Mucosa of descending colon (tissue), 3 donors: Measurements from ENCODE around the gene AGBL5. TPM values are rescaled to one million over a fixed set of nuclear protein-coding genes. Genes with fewer than 3 reads are reported as not detected.

Experiments
- ATAC-seq: fragments of 200-7000 bp; cut with Tn5 transposase; one replicate; pipeline ENCODE4 v1.9.1; 2020; ENCODE audit warnings: mild to moderate bottlenecking, moderate library complexity
- DNase-seq, 3 donors: peaks; one replicate each; pipeline ENCODE4 v3.0.0-alpha.2; 2020
- H3K36me3 ChIP-seq: fragments of 200-600 bp; one replicate; pipeline ENCODE4 v1.8.0; 2021; ENCODE audit warnings: low read depth, mild to moderate bottlenecking
- H3K4me1 ChIP-seq: fragments of 200-600 bp; one replicate; pipeline ENCODE4 v1.8.0; 2021; ENCODE audit warnings: low read depth, mild to moderate bottlenecking
- H3K4me3 ChIP-seq: fragments of 200-600 bp; one replicate; pipeline ENCODE4 v1.8.0; 2021; ENCODE audit warnings: mild to moderate bottlenecking
- H3K9me3 ChIP-seq: fragments of 200-600 bp; one replicate; pipeline ENCODE4 v1.8.0; 2021; ENCODE audit warnings: mild to moderate bottlenecking
- CTCF ChIP-seq: fragments of 200-600 bp; IDR thresholded peaks from one replicate; pipeline ENCODE4 v1.8.0; 2022; ENCODE audit warnings: antibody characterized with exemption, mild to moderate bottlenecking
- intact Hi-C, 2 donors: fragments of 100-400 bp; cut with DNase I in 1 of 2; cut with micrococcal nuclease in 1 of 2; formaldehyde crosslinking; loops; one replicate each; pipeline versions ENCODE4 v1.11.0 to v1.11.1; 2022; cut with DNase I, micrococcal nuclease
- total RNA-seq, 3 donors: library from RNA; stranded (reverse); fragmentation: NEBNext Ultra II Directional in 2 of 3; extraction: Animal tissue kit (Norgen Biotek cat#: 25700) in 2 of 3; gene quantifications; one replicate each; pipeline versions ENCODE4 v1.2.1 to v1.2.4, GENCODE V29; 2021 to 2023
- donor health status: DM: no; HTN: no; CAD: no; lungs with moderate emphysema.
- donor health status: DM: no; HTN: no; CAD: no.
- donor health status: DM: no; HTN: yes; CAD: no.

Gene AGBL5
- total RNA-seq, 3 donors from 2014 or later: 16.7 to 20.0 (median 19.2) TPM

- H3K9me3 ChIP-seq: no peaks in the 10 kb centered on the region
- intact Hi-C loops: loop anchor here (10.0 kb wide), 3 partner anchors 108 to 188 kb away; partner anchors contain the start of genes ATRAID (in 1 of the 2), CAD (in 1 of the 2), SLC5A6 (in 1 of the 2) and TRIM54 (in 1 of the 2)
- ATAC-seq (no peak), DNase-seq (no peak)
- H3K4me3 ChIP-seq: no peak overlapping the region
- H3K4me1 ChIP-seq: peaks cover 10% of the 10 kb centered on the region
- no peaks in the 10 kb centered on the region for H3K36me3 ChIP-seq
- TF ChIP-seq CTCF: no peak
Observed at GRCh38 chr2:27096748-27097297, 45.4 kb downstream of the AGBL5 start.

GRCh38 chr2:27097341-27097740, 45.9 kb downstream of the AGBL5 start:
- no peaks in the 10 kb centered on the region for H3K36me3 ChIP-seq
- TF ChIP-seq CTCF: no peak
- H3K4me3 ChIP-seq: no peak overlapping the region
- peaks cover 10% of the 10 kb centered on the region for H3K4me1 ChIP-seq
- DNase-seq (no peak), ATAC-seq (no peak)
- intact Hi-C loops: loop anchor here (10.0 kb wide), 3 partner anchors 107 to 187 kb away; partner anchors contain the start of genes ATRAID (in 1 of the 2), CAD (in 1 of the 2), SLC5A6 (in 1 of the 2) and TRIM54 (in 1 of the 2)
- H3K9me3 ChIP-seq: no peaks in the 10 kb centered on the region

- Histone ChIP-seq H3K9me3 (no peaks in the 10 kb centered on the region), H3K36me3 (no peaks in the 10 kb centered on the region), H3K4me3 (no peak overlapping the region), H3K4me1 (peaks cover 3% of the 10 kb centered on the region)
- no peak for ATAC-seq
- no peak for TF ChIP-seq CTCF
- intact Hi-C loops: loop anchor here (10.0 kb wide), 3 partner anchors 105 to 185 kb away; partner anchors contain the start of genes ATRAID (in 1 of the 2), CAD (in 1 of the 2), SLC5A6 (in 1 of the 2) and TRIM54 (in 1 of the 2)
- DNase-seq: no peak
Observed at GRCh38 chr2:27099334-27099955, 48.0 kb downstream of the AGBL5 start.

GRCh38 chr2:27100036-27100435, 48.6 kb downstream of the AGBL5 start:
- Histone ChIP-seq H3K4me1 (peaks cover 3% of the 10 kb centered on the region), H3K9me3 (no peaks in the 10 kb centered on the region), H3K4me3 (no peak overlapping the region), H3K36me3 (no peaks in the 10 kb centered on the region)
- no peak for TF ChIP-seq CTCF
- no peak for ATAC-seq
- DNase-seq: no peak
- intact Hi-C loops: no loop called here

GRCh38 chr2:27102329-27102728, 50.9 kb downstream of the AGBL5 start:
- intact Hi-C loops: no loop called here
- no peak for TF ChIP-seq CTCF
- Histone ChIP-seq H3K4me3 (no peak overlapping the region), H3K9me3 (no peaks in the 10 kb centered on the region), H3K4me1 (no peaks in the 10 kb centered on the region), H3K36me3 (no peaks in the 10 kb centered on the region)
- DNase-seq (no peak), ATAC-seq (no peak)
